HCT116 (cell line): ENCODE data around the gene TDO2.

Experiments
- CEBPB ChIP-seq: IDR thresholded peaks from 2 replicates; pipeline ENCODE4 v1.6.1; 2012; ENCODE audit warnings: low read depth
- RAD21 ChIP-seq: IDR thresholded peaks from 2 replicates; pipeline ENCODE4 v1.6.1; 2012; ENCODE audit warnings: low read depth, mild to moderate bottlenecking
- YY1 ChIP-seq: IDR thresholded peaks from 2 replicates; pipeline ENCODE4 v1.6.1; 2011; ENCODE audit warnings: low read length, low read depth, moderate library complexity, mild to moderate bottlenecking; ENCODE audit not compliant: insufficient replicate concordance; ENCODE audit errors: extremely low read depth
- TF ChIP-seq, protein P1 (sequence below): IDR thresholded peaks from 2 replicates; pipeline ENCODE4 v1.6.1; 2012
- TF ChIP-seq, protein P2 (sequence below), 3 experiments: fragments of 200-600 bp in 1 of 3; sonication (generic) in 1 of 3; IDR thresholded peaks in 2 of 3; conservative IDR thresholded peaks in 1 of 3; 2 replicates each; pipeline ENCODE4 v1.5.1; 2012 to 2017; ENCODE audit warnings: low read depth in 2 of 3, low read length in 2 of 3, antibody characterized with exemption in 1 of 3, borderline replicate concordance in 1 of 3, control low read depth in 1 of 3, mild to moderate bottlenecking in 1 of 3, mixed read lengths in 1 of 3, mixed run types in 1 of 3, moderate library complexity in 1 of 3; ENCODE audit not compliant: insufficient read depth in 1 of 3
- TF ChIP-seq, protein P3 (sequence below): IDR thresholded peaks from 2 replicates; pipeline ENCODE4 v1.6.1; 2012; ENCODE audit warnings: low read depth

DNA sequence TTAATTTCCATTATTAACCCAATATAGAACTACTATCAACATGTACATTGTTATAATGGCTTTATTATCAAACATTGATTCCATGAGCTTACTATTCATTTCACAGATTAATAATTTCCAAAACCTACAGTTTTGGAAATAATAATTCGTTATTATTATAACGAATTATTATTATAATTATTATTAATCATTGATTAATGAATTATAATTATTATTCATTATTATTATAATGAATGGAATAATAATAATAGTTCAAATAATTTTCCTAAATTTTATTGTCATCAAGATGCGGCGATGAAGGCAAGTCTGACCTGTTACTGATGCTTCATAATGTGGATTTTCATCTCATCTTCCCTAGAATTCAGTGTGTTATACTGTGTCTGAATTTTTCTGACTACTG, 28.1 kb downstream of the TDO2 start:
- no peak for TF ChIP-seq RAD21
- no peak for TF ChIP-seq YY1
- no peak for TF ChIP-seq CEBPB
- TF ChIP-seq, protein P1, sequence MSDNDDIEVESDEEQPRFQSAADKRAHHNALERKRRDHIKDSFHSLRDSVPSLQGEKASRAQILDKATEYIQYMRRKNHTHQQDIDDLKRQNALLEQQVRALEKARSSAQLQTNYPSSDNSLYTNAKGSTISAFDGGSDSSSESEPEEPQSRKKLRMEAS = no peak
- TF ChIP-seq, protein P2, sequence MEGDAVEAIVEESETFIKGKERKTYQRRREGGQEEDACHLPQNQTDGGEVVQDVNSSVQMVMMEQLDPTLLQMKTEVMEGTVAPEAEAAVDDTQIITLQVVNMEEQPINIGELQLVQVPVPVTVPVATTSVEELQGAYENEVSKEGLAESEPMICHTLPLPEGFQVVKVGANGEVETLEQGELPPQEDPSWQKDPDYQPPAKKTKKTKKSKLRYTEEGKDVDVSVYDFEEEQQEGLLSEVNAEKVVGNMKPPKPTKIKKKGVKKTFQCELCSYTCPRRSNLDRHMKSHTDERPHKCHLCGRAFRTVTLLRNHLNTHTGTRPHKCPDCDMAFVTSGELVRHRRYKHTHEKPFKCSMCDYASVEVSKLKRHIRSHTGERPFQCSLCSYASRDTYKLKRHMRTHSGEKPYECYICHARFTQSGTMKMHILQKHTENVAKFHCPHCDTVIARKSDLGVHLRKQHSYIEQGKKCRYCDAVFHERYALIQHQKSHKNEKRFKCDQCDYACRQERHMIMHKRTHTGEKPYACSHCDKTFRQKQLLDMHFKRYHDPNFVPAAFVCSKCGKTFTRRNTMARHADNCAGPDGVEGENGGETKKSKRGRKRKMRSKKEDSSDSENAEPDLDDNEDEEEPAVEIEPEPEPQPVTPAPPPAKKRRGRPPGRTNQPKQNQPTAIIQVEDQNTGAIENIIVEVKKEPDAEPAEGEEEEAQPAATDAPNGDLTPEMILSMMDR (IDR thresholded peaks at IDR 0.05 in 2 of 3, conservative IDR thresholded peaks at IDR 0.05 in 1 of 3; ENCODE audit: borderline replicate concordance in 1 of 3, insufficient read depth in 1 of 3, low read depth in 2 of 3, low read length in 2 of 3) = no peak
- TF ChIP-seq, protein P3, sequence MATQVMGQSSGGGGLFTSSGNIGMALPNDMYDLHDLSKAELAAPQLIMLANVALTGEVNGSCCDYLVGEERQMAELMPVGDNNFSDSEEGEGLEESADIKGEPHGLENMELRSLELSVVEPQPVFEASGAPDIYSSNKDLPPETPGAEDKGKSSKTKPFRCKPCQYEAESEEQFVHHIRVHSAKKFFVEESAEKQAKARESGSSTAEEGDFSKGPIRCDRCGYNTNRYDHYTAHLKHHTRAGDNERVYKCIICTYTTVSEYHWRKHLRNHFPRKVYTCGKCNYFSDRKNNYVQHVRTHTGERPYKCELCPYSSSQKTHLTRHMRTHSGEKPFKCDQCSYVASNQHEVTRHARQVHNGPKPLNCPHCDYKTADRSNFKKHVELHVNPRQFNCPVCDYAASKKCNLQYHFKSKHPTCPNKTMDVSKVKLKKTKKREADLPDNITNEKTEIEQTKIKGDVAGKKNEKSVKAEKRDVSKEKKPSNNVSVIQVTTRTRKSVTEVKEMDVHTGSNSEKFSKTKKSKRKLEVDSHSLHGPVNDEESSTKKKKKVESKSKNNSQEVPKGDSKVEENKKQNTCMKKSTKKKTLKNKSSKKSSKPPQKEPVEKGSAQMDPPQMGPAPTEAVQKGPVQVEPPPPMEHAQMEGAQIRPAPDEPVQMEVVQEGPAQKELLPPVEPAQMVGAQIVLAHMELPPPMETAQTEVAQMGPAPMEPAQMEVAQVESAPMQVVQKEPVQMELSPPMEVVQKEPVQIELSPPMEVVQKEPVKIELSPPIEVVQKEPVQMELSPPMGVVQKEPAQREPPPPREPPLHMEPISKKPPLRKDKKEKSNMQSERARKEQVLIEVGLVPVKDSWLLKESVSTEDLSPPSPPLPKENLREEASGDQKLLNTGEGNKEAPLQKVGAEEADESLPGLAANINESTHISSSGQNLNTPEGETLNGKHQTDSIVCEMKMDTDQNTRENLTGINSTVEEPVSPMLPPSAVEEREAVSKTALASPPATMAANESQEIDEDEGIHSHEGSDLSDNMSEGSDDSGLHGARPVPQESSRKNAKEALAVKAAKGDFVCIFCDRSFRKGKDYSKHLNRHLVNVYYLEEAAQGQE = no peak
